HG03159 (cell line): Measurements from ENCODE around the gene DLX2.
"Not testable (repeated sequence)": the region's sequence is repeated elsewhere in the genome, so short reads cannot be mapped to it uniquely, and the experiment has no call there.

Experiments
- ATAC-seq: cut with Tn5 transposase; IDR thresholded peaks from one replicate; pipeline ENCODE4 v1.9.1; 2021; ENCODE audit warnings: mild to moderate bottlenecking, moderate library complexity; ENCODE audit not compliant: unreplicated experiment

The DLX2 gene

DNA sequence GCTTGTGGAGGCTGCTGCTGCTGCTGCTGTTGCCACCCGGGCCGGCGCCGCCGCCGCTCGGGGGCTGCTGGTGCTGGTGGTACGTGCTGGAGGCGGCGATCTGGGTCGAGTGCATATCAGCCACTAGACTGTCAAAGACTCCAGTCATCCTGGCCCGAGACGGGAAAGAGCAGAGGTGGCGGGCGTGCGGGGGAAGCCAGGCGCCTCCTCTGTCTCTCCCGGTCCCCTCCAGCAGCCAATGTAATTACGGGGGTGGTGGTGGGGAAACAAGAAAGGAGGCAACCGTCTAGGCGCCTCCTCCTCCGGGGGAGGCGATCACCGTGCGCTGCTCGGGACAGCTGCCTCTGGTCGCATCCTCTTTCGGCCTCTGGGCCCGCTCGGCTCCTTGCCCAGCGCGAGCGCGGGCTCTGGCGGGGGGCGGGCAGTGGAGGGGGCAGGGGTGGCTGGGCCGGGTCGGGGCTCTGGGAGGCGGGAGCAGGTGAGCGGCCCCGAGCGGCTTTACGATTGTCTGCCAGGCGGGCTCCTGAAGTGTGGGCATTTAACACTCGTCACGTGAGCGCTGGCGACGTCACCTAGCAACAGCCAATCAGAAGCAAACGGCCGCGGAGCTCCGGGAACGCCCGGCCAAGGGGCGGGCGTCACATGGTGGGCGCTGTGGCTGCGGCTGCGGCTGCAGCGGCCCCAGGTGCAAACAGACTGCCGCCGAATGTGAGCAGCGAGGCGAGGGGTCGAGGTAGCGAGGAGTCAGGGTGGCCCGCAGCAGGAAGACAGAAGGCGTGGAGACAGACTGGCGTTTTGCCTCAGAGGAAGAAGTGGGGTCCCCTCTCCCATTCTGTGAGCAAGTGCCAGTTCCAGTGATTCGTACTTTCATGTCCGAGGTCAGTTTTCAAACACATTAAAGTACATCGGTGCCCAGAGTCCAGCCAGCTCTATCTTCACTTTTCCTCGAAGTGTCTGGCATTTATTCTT, at the start of gene DLX2:
DLX2 (minus strand) TSS at position 510 of the 969 bp plus-strand sequence; CDS start at position 148, 362 bp downstream.
- peak; percentile 71 for ATAC-seq

DNA sequence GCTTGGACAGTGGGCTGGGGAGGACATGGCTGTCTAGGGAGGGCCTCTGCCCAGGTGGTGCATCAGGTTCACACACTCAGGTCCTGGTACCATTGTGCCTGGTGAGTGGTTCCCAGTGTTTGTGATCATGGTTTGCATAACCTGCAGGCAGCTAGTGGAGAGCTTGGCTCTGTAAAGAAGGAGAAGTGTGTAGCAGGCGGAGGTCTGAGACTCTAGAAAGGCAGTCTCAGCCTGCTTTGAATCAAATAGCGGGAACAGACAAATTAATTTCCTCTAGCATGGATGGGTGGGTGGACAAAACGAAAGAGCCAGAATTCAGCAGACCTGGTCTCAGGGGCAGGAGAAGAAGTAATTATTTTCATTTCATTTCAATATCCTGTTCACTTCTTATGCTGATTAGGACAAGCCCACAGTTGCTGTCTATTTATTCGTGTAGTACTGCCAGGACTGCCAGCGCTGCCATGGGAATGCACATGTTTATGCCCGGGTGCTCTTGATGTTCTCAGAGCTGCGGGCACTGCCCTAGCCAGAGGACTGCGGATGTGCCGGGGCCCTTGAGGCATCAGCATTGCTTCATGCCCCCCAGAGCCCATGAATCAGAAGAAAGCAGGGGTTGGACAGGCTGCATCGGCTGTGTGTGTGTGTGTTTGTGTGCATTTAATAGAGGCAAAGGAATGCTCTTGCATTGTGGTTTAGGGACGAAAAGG, 45.4 kb upstream of the DLX2 start:
- ATAC-seq: no peak

DNA sequence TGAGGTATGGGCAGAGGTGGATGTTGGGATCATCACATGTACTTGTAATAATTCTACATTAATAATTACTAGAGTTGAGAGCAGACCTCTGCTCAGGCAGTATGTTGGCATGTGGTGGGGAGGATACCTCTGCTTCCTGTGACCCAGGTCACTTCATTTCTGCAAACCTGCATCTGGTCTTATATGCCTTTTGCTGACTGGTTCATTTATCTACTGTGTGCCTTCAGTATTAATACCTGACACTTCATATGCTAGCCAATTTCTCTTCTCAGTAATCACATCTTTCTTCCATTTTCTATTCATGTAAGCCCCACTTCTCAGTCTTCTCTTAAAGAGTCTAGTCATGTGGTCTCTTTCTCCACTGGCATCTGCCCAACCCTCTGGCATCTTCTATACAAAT, 41.1 kb upstream of the DLX2 start:
- no peak for ATAC-seq

DNA sequence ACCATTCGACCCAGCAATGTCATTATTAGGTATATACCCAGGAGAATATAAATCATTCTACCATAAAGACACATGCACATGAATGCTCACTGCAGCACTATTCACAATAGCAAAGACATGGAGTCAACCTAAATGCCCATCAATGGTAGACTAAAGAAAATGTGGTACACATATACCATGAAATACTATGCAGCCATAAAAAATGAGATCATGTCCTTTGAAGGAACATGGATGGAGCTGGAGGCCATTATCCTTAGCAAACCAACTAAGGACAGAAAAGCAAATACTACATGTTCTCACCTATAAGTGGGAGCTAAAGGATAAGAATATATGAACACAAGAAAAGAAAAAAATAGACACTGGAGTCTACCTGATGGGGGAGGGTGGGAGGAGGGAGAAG, 36.0 kb upstream of the DLX2 start:
- not testable (repeated sequence) for ATAC-seq

DNA sequence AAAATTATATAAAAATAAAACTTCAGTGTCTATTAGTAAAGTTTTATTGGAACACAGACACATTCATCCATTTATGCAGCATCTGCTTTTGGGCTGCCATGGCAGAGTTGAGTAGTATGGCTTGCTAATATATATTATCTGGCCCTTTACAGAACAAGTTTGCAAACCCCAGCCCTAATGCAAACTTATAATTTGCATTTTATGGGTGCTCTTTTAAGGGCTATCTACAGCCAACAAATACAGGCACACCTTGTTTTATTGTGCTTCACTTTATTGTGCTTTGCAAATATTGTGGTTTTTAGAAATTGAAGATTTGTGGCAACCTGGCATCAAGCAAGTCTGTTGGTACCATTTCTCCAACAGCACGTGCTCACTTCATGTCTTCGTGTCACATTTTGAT, 35.2 kb upstream of the DLX2 start:
- ATAC-seq: no peak

DNA sequence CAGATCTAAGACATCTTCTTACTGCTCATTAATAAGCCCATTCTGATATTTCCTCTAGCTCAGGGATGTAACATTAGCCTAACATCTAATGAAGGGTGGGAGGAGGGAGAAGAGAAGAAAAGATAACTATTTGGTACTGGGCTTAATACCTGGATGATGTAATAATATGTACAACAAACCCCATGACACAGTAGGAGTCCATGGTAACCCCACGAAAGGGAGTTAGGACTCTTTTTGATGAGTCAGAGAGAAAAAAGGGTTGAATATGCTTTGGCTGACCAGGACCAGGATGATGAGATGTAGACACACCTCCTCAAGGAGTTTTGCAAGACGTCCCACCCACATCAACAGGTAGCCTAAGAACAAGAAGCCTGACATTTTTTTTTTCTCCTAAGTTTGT, 34.4 kb upstream of the DLX2 start:
- ATAC-seq: no peak

DNA sequence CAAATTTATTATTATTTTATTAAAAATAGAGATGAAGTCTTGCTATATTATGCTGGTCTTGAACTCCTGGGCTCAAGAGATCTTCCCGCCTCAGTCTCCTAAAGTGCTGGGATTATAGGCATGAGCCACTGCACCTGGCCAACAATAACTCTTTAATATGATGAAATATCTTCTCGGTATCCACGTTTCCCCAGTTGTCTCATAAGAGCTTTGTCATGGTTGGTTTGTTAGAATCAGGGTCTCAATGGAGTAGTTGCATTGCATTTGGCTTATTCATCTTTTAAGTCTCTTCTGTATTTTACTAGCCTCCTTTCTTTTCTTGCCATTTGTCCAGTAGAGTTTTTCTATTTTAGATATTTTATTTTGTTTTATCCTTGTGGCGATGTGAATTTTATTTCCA, 32.7 kb upstream of the DLX2 start:
- no peak for ATAC-seq

DNA sequence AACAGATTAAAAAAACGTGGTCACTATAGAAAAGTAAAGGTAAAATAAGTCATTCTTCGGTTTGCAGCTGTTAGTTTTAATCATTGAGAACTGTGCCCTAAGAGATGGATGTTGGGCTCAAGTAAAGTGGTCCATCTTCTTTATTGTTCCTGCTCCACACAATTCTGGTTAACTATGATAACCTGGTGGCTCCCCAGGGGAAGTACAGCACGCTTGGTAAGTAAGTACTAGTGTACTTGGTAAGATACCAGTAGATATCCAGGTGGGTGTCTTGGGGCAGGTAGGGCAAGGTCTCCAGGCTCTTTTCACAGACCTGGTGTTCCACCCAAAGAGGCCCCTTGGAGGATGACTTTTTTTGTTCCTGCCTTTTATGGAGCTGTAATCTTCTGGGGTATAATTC, 31.6 kb upstream of the DLX2 start:
- no peak for ATAC-seq

DNA sequence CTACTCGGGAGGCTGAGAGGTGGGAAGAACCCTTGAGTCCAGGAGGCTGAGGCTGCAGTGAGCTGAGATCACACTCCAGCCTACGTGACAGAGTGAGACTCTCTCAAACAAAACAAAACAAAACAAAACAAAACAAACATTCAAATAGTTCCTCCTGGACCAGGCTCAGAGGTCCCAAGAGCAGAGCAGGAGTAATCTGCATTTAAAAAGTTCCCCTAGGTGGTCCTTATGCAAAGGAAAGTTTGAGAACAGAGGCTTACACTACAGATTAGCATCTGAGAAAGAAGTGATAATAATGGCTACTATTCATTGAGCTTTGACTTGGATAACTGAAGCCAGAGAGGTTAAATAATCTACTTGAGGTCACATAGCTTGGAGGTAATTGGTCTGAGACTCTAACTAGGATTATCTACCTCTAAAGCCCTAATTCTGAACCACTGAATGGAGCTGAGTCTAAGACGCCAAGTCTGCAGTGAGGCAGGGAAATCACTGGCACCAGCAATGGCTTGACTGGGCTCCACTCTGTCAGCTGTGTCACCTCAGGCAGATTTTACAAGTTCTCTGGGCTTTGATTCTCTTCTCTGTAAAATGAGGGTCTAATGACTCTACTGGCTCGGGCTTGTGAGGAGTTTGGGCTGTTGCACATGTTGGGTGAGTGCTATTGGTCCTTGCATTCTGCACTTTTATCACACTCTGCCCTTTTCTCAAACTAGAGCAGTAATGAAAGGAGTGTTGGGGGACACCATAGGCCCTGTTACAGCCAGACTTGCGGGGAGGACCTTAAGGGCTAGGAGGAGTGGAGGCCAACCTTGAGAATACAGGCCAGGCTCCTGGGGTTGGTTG, 29.2 kb upstream of the DLX2 start:
- no peak for ATAC-seq

DNA sequence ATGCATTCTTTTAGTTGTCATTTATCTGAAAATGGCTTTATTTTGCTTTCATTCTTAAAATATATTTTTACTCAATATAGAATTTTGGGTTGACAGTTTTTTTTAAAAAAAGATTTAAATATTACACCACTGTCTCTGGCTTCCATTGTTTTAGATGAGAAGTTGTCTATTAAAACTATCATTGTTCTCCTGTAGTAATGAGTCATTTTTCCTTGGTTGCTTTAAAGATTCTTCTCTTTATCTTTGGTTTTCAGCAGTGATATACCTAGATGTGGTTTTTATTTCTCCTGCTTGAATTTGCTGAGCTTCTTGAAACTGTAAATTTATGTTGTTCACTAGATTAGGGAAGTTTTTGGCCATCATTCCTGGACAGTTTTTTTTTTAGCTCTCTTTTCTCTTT, 26.7 kb upstream of the DLX2 start:
- no peak for ATAC-seq

DNA sequence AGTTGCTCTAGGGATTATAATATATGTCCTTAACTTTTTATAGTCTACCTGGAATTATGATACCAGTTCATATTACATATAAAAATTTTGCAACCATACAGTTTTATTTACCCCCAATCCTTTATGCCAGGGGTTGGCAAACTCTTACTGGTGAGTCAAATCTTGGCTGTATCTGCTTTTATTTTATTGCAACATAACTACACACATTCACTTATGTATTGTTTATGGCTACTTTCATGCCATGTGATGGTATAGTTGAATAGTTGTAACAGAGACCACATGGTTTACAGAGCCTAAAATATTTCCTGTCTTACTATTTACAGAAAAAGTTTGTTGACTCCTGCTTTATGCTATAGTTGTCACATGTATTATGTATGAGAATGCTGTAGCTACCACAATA, 25.8 kb upstream of the DLX2 start:
- no peak for ATAC-seq

DNA sequence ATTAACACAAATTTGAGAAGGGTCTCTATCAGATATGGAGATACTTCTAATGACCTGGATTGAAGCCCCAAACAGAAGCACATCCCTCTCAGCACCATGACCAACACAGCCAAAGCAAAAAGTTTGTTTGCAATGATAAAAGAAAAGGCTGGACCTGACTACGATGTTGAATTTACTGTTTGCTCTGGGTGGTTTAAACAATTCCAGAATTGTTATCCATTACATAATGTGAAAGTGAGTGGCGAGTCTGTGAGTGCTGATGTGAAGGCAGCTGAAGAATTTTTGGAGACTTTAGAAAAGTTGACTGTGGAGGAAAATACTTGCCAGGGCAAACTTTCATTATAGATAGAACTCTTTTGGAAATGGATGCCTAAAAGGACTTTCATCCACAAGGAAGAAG, 17.4 kb upstream of the DLX2 start:
- no peak for ATAC-seq

DNA sequence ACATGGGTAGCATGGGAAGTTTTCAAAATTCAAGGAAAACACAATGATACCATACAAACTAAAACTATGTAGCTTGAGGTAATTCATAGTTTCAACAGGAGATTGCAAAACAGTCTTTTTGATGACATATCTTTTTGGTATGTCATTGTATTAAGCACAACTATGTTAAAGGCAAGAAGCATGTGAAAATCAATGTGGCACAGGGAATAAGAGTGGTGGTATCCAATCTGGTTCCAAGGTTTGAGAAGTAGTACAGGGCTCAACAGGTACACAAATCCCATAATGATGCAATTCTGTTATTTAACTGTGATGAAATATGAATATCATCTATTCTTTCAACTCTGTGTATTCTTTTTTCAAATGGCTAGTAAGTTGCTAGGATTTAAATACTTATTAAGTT, 16.4 kb upstream of the DLX2 start:
- no peak for ATAC-seq

DNA sequence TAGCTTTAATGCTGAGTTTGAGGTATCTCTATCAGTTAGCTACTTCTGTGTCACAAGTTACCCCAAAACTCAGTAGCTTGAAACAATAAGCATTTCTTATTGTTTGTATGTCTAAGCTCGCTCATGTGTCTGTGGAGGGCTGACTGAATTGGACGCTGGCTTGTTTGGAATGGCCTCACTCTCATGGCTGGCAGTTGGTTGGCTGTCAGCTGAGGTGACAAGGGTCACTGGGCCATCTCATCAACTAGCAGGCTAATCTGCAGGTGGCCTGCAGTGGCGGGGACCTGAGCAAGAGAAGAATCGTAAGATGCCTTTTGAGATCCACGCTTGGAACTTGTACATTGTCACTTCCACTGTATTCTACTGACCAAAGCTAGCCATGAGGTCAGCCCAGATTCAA, 13.4 kb upstream of the DLX2 start:
- no peak for ATAC-seq

DNA sequence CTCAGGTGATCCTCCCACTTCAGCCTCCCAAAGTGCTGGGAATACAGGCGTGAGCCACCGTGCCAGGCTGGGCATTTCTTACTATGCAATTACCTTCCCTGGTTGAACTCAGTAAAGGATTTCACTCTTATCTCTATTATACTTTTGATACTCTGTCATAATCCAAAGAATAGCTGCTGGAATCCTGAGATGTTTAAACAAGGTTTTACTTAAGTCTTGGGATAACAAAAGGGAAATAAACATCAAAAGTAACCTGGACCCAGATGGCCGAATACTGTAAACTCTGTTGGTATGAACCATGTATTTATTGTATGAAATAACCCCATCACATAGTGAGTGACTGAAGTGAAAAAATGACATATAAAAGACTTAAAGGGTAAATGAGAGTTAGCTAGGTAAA, 11.9 kb upstream of the DLX2 start:
- no peak for ATAC-seq

DNA sequence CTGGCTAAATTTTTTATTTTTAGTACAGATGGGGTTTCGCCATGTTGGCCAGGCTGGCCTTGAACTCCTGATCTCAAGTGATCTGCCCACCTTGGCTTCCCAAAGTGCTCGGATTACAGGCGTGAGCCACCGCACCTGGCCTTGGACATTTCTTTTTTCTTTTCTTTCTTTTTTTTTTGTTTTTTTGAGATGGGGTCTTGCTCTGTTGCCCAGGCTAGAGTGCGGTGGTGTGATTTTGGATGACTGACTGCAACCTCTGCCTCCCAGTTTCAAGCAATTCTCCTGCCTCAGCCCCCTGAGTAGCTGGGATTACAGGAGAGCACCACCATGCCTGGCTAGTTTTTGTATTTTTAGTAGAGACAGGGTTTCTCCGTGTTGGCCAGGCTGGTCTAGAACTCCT, 11.5 kb upstream of the DLX2 start:
- ATAC-seq: not testable (repeated sequence)

DNA sequence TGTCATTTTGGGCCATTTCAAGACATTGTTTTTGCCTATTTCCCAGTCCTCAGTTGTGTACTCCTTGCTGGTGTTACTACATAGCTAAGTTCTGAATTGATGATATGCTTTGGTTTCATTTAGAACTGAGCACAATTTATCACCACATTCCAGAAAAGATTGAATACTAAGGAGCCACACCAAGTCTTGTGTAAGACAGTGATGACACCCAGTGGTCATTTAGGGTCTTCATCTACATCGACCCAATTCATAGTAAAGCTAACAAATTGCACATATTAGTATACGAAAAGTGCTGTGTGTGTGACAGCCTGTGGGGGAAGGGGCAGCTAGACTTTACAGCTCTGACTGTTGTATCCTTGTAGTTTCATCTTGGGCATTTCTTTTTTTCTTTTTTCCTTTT, 10.9 kb upstream of the DLX2 start:
- ATAC-seq: no peak

DNA sequence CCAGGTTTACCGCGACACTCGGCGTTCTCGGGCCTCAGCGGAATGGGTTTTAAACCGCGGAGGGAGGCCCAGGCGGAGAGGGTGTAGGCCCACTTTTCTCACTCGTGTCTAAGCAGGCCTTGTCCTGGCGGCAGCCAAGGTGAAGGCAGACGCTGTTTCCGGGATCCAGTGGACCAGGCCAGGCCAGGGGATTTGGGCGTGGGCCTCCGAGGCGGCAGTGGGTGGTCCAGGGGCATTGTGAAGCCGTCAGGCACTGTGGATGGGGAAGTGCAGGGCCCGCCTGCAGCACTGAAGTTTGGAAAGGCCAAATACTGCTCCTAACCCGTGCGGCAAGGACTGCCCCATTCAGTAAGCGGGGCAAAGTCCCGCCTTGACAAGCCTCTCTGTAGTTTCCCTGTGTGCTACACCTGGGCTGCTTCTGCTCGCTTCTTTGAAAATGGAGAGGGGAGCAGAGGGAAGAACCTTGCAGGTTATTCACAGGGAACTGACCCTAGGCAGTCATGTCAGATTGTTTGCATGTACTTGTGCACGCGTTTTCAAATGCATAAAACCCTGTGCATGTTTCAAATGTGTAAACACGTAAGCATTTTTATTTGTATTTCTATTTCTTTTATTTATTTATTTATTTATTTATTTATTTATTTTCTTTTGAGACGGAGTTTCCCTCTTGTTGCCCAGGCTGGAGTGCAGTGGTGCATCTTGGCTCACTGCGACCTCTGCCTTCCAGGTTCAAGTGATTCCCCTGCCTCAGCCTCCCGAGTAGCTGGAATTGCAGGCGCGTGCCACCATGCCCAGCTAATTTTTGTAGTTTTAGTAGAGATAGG, 7.5 kb upstream of the DLX2 start:
- ATAC-seq: no peak

DNA sequence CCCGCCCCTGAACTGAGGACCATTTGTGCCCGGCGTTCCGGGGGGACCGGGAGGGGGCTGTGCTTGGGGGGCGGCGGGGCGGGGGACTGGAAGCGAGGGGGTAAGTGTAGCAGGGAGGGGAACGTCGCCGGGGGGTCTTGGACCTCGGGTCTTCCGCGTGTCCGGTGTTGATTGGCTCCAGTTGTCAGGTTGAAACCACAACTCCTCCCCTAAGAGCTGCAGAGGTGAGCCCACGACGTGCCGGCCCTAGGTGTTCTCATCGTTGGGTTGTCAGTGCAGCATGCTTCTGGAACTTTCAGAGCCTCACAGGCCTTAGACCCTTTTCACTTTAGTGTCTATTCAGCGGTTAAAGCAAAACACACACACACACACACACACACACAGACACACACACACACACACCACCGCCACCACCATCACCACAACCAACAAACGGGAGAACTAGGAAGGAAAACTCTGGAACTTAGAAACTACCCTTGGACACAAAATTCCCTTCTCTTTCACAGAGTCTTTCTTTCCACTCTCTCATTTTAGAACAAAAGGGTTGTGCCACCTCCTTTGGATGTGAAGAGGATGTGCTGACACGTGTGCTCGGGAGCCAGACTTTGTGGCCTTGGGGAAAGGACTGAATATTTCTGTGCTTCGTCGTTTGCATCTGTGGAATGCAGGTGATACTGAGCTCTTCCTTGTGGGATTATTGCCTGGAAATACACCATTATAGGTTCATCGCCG, 6.7 kb upstream of the DLX2 start:
- ATAC-seq: no peak

DNA sequence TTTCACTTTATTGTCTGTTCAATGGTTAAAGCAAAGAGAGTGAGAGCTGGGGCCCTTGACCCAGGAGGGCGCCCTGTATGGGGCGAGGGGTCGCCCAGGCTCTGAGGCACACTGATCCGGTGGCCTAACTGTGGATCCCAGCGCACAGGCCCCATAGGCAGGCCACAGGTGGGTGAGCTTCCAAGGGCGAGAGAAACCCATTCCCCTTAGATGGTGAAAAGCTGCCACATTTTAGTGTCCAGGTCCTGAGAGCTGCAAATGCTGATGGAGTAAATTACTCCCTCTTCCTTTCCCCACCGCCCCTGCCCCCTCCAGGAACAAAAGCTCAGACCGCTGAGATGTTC, 5.9 kb upstream of the DLX2 start:
- ATAC-seq: no peak
